Sigmoid colon (tissue), 4 donors: ENCODE measurements around the gene PACRG.

Experiments
- EP300 ChIP-seq, 4 donors: sonication (generic); formaldehyde crosslinking; IDR thresholded peaks; one replicate each; pipeline ENCODE4 v1.6.1; 2017; ENCODE audit warnings: antibody characterized with exemption in 4 of 4
- POLR2A ChIP-seq, 2 donors: fragments of 450-650 bp; IDR thresholded peaks; one replicate each; pipeline ENCODE4 v1.6.1; 2016; ENCODE audit warnings: antibody characterized with exemption in 2 of 2, mild to moderate bottlenecking in 2 of 2, moderate library complexity in 2 of 2
- POLR2AphosphoS5 ChIP-seq, 4 donors: sonication (generic); formaldehyde crosslinking; IDR thresholded peaks; one replicate each; pipeline ENCODE4 v1.6.1; 2017; ENCODE audit warnings: antibody characterized with exemption in 4 of 4
- TF ChIP-seq, protein P1 (sequence below), 4 experiments: fragments of 450-650 bp in 3 of 4; fragments of 200-600 bp in 1 of 4; IDR thresholded peaks; one replicate each; pipeline ENCODE4 v1.5.1; 2016 to 2019; ENCODE audit warnings: antibody characterized with exemption in 4 of 4, mild to moderate bottlenecking in 3 of 4, moderate library complexity in 2 of 4

DNA sequence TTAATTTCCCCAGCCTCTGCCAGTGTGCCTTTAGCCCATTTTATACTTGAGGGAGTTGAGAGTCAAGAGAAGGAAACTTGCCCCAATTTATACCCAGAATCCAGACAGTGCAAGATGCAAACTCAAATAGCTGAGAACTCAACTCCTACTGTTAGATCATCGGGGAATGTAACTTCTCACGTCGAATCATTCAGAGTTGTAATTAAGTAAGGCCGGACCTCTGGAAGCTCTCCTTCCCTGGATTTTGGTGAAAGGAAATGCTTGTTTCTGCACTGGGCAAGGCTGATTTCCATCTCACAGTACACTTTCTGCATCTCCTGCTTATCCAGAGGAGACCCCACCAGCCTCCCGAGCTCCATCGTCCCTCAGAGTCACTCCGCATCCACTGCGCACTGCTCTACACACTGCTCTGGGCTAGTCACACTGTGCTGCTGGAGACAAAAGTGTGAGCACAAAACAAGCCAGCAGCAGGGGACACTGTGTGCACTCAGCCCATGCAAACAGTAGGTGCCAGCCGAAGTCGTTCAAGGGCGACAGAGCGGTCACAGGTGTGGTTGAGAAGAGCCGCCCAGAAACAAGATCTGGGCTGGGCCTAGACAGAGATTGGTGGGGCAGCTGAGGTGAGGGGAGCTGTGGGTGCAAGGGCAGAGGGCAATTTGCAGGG lies 536.4 kb downstream of the PACRG start:
- TF ChIP-seq, protein P1, sequence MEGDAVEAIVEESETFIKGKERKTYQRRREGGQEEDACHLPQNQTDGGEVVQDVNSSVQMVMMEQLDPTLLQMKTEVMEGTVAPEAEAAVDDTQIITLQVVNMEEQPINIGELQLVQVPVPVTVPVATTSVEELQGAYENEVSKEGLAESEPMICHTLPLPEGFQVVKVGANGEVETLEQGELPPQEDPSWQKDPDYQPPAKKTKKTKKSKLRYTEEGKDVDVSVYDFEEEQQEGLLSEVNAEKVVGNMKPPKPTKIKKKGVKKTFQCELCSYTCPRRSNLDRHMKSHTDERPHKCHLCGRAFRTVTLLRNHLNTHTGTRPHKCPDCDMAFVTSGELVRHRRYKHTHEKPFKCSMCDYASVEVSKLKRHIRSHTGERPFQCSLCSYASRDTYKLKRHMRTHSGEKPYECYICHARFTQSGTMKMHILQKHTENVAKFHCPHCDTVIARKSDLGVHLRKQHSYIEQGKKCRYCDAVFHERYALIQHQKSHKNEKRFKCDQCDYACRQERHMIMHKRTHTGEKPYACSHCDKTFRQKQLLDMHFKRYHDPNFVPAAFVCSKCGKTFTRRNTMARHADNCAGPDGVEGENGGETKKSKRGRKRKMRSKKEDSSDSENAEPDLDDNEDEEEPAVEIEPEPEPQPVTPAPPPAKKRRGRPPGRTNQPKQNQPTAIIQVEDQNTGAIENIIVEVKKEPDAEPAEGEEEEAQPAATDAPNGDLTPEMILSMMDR (IDR thresholded peaks at IDR 0.05): no peak
- TF ChIP-seq POLR2AphosphoS5 (IDR thresholded peaks at IDR 0.05) (no peak), EP300 (IDR thresholded peaks at IDR 0.05) (no peak), POLR2A (IDR thresholded peaks at IDR 0.05) (no peak)
